ENCODE results near the gene HBQ1.
"Not testable (repeated sequence)": the region's sequence is repeated elsewhere in the genome, so short reads cannot be mapped to it uniquely, and the experiment has no call there.

DNA sequence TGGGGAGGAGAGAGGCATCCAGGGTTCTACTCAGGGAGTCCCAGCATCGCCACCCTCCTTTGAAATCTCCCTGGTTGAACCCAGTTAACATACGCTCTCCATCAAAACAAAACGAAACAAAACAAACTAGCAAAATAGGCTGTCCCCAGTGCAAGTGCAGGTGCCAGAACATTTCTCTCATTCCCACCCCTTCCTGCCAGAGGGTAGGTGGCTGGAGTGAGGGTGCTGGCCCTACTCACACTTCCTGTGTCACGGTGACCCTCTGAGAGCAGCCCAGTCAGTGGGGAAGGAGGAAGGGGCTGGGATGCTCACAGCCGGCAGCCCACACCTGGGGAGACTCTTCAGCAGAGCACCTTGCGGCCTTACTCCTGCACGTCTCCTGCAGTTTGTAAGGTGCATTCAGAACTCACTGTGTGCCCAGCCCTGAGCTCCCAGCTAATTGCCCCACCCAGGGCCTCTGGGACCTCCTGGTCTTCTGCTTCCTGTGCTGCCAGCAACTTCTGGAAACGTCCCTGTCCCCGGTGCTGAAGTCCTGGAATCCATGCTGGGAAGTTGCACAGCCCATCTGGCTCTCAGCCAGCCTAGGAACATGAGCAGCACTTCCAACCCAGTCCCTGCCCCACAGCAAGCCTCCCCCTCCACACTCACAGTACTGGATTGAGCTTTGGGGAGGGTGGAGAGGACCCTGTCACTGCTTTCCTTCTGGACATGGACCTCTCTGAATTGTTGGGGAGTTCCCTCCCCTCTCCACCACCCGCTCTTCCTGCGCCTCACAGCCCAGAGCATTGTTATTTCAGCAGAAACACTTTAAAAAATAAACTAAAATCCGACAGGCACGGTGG lies 6.1 kb upstream of the HBQ1 start:
- TF ChIP-seq, protein P1, sequence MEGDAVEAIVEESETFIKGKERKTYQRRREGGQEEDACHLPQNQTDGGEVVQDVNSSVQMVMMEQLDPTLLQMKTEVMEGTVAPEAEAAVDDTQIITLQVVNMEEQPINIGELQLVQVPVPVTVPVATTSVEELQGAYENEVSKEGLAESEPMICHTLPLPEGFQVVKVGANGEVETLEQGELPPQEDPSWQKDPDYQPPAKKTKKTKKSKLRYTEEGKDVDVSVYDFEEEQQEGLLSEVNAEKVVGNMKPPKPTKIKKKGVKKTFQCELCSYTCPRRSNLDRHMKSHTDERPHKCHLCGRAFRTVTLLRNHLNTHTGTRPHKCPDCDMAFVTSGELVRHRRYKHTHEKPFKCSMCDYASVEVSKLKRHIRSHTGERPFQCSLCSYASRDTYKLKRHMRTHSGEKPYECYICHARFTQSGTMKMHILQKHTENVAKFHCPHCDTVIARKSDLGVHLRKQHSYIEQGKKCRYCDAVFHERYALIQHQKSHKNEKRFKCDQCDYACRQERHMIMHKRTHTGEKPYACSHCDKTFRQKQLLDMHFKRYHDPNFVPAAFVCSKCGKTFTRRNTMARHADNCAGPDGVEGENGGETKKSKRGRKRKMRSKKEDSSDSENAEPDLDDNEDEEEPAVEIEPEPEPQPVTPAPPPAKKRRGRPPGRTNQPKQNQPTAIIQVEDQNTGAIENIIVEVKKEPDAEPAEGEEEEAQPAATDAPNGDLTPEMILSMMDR (IDR thresholded peaks at IDR 0.05): not testable (repeated sequence)
- not testable (repeated sequence) for TF ChIP-seq POLR2A (IDR thresholded peaks at IDR 0.05)

All from thyroid gland (tissue), 4 donors.